ENCODE data around the gene CDC42BPB. TPM values are rescaled to one million over a fixed set of nuclear protein-coding genes. Genes with fewer than 3 reads are reported as not detected.

CDC42BPB gene
- total and polyA plus RNA-seq, 2 donors (not counting 1 experiment from before 2014, with no cell fraction given) = 44.8 to 98.3 TPM

DNA sequence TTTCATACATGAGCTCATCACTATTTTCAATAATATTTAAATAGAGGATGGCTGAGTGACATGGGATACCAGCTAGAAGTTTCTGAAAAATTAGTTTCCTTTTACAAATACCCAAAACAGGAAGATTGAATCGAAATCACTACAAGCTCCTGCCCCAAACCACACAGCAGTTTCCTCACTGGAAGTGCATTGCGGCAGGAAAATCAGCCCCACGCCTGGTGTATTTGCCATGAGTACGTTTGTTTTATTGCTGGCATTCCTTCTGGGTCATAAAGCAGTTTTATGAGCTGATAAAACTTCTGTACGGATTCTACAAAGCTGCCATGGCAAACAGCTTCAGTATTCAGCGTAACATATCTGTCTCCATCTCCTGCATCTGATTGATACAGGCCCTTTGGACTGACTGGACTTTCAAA lies 23.7 kb downstream of the CDC42BPB start:
- H3K4me1 ChIP-seq (ENCODE audit: control insufficient read depth, extremely low read depth, insufficient read depth, low read length) = peaks cover 5% of the 10 kb centered on the region
- no peak overlapping the region for H3K27ac ChIP-seq (ENCODE audit: insufficient read depth, low read length)
- H3K36me3 ChIP-seq (ENCODE audit: control insufficient read depth, insufficient read depth, low read length) = no peaks in the 10 kb centered on the region
- H3K4me3 ChIP-seq (replicated peaks in 1 of 4; ENCODE audit: control extremely low read depth in 1 of 4, insufficient read depth in 1 of 4, low read depth in 3 of 4, low read length in 4 of 4) = no peak overlapping the region
- no peak overlapping the region for H2AFZ ChIP-seq (ENCODE audit: low read length)
- peaks cover 2% of the 10 kb centered on the region for H4K20me1 ChIP-seq (ENCODE audit: control insufficient read depth, extremely low read depth, insufficient read depth, low read length)
- no peak for TF ChIP-seq EZH2 (IDR thresholded peaks at IDR 0.05; ENCODE audit: low read length, missing control alignments)
- TF ChIP-seq, protein P1, sequence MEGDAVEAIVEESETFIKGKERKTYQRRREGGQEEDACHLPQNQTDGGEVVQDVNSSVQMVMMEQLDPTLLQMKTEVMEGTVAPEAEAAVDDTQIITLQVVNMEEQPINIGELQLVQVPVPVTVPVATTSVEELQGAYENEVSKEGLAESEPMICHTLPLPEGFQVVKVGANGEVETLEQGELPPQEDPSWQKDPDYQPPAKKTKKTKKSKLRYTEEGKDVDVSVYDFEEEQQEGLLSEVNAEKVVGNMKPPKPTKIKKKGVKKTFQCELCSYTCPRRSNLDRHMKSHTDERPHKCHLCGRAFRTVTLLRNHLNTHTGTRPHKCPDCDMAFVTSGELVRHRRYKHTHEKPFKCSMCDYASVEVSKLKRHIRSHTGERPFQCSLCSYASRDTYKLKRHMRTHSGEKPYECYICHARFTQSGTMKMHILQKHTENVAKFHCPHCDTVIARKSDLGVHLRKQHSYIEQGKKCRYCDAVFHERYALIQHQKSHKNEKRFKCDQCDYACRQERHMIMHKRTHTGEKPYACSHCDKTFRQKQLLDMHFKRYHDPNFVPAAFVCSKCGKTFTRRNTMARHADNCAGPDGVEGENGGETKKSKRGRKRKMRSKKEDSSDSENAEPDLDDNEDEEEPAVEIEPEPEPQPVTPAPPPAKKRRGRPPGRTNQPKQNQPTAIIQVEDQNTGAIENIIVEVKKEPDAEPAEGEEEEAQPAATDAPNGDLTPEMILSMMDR (conservative IDR thresholded peaks at IDR 0.05 in 1 of 2, IDR thresholded peaks at IDR 0.05 in 1 of 2; ENCODE audit: low read depth in 1 of 2, low read length in 2 of 2) = no peak
- H3K9ac ChIP-seq (ENCODE audit: insufficient read depth, low read length) = no peak overlapping the region
- H3K4me2 ChIP-seq (ENCODE audit: extremely low read depth, insufficient read depth, low read length) = no peak overlapping the region
- peaks cover 61% of the 10 kb centered on the region for H3K79me2 ChIP-seq (ENCODE audit: control insufficient read depth, insufficient read depth, low read length)
- DNase-seq (ENCODE audit: low read depth in 2 of 2) = no peak
- H3K9me3 ChIP-seq (ENCODE audit: control insufficient read depth, insufficient read depth, low read depth, low read length) = no peaks in the 10 kb centered on the region
- no peaks in the 10 kb centered on the region for H3K27me3 ChIP-seq (ENCODE audit: control insufficient read depth, insufficient read depth, low read length)

DNA sequence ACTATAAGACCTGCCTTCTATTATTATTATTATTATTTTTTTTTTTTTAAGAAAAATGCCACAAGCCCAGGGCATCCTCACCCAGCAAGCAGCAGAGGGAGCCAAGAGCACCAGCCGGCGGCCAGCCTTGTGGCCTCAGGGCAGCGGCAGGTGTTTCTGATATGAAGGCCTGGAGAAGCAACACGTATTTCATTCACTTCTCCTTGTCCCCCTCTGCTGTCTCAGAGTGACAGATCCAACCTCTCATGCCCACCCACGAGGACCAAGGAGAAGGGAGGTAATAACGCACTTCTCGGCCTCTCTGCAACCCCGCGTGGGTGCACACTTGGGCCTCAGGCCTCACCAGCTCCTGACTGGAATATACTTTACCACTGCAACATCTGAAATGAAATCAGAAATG lies 25.4 kb downstream of the CDC42BPB start:
- peaks cover 64% of the 10 kb centered on the region for H3K79me2 ChIP-seq (ENCODE audit: control insufficient read depth, insufficient read depth, low read length)
- no peaks in the 10 kb centered on the region for H3K27me3 ChIP-seq (ENCODE audit: control insufficient read depth, insufficient read depth, low read length)
- peaks cover 5% of the 10 kb centered on the region for H3K4me1 ChIP-seq (ENCODE audit: control insufficient read depth, extremely low read depth, insufficient read depth, low read length)
- H2AFZ ChIP-seq (ENCODE audit: low read length) = no peak overlapping the region
- no peak overlapping the region for H3K9ac ChIP-seq (ENCODE audit: insufficient read depth, low read length)
- peaks cover 2% of the 10 kb centered on the region for H4K20me1 ChIP-seq (ENCODE audit: control insufficient read depth, extremely low read depth, insufficient read depth, low read length)
- no peak overlapping the region for H3K4me3 ChIP-seq (replicated peaks in 1 of 4; ENCODE audit: control extremely low read depth in 1 of 4, insufficient read depth in 1 of 4, low read depth in 3 of 4, low read length in 4 of 4)
- no peak for DNase-seq (ENCODE audit: low read depth in 2 of 2)
- no peak overlapping the region for H3K27ac ChIP-seq (ENCODE audit: insufficient read depth, low read length)
- H3K4me2 ChIP-seq (ENCODE audit: extremely low read depth, insufficient read depth, low read length) = no peak overlapping the region
- H3K9me3 ChIP-seq (ENCODE audit: control insufficient read depth, insufficient read depth, low read depth, low read length) = no peaks in the 10 kb centered on the region
- no peaks in the 10 kb centered on the region for H3K36me3 ChIP-seq (ENCODE audit: control insufficient read depth, insufficient read depth, low read length)
- TF ChIP-seq, protein P1 (conservative IDR thresholded peaks at IDR 0.05 in 1 of 2, IDR thresholded peaks at IDR 0.05 in 1 of 2; ENCODE audit: low read depth in 1 of 2, low read length in 2 of 2) = no peak
- TF ChIP-seq EZH2 (IDR thresholded peaks at IDR 0.05; ENCODE audit: low read length, missing control alignments) = no peak

DNA sequence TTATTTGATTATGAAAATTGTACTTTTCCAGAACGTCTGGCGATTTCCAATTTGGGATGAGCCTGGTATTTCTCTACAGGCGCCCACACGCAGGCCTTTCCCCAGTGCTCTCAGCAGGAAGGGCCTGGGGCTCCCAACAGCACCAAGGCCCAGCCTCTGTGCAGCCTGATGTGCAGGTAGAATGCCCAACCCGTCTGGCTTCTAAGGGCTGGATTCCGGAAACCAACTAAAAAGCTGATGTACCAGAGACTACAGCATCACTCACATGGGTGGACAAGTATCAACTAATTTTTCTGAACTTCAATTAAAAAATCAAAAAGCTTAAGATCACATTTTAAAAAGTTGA lies 25.8 kb downstream of the CDC42BPB start:
- H3K4me3 ChIP-seq (replicated peaks in 1 of 4; ENCODE audit: control extremely low read depth in 1 of 4, insufficient read depth in 1 of 4, low read depth in 3 of 4, low read length in 4 of 4) = no peak overlapping the region

More for the DNA sequence above, 25.8 kb downstream of the CDC42BPB start:
- H3K79me2 ChIP-seq (ENCODE audit: control insufficient read depth, insufficient read depth, low read length) = peaks cover 63% of the 10 kb centered on the region
- no peak overlapping the region for H3K4me2 ChIP-seq (ENCODE audit: extremely low read depth, insufficient read depth, low read length)
- no peaks in the 10 kb centered on the region for H3K27me3 ChIP-seq (ENCODE audit: control insufficient read depth, insufficient read depth, low read length)
- no peak overlapping the region for H3K9ac ChIP-seq (ENCODE audit: insufficient read depth, low read length)
- H3K4me1 ChIP-seq (ENCODE audit: control insufficient read depth, extremely low read depth, insufficient read depth, low read length) = peaks cover 5% of the 10 kb centered on the region
- no peak overlapping the region for H3K27ac ChIP-seq (ENCODE audit: insufficient read depth, low read length)
- no peak for TF ChIP-seq EZH2 (IDR thresholded peaks at IDR 0.05; ENCODE audit: low read length, missing control alignments)
- TF ChIP-seq, protein P1 (conservative IDR thresholded peaks at IDR 0.05 in 1 of 2, IDR thresholded peaks at IDR 0.05 in 1 of 2; ENCODE audit: low read depth in 1 of 2, low read length in 2 of 2) = no peak
- H2AFZ ChIP-seq (ENCODE audit: low read length) = no peak overlapping the region
- H3K9me3 ChIP-seq (ENCODE audit: control insufficient read depth, insufficient read depth, low read depth, low read length) = no peaks in the 10 kb centered on the region
- H3K36me3 ChIP-seq (ENCODE audit: control insufficient read depth, insufficient read depth, low read length) = no peaks in the 10 kb centered on the region
- H4K20me1 ChIP-seq (ENCODE audit: control insufficient read depth, extremely low read depth, insufficient read depth, low read length) = peaks cover 2% of the 10 kb centered on the region
- DNase-seq (ENCODE audit: low read depth in 2 of 2) = no peak

Data from fibroblast of lung (primary cell).